Measurements from ENCODE around the gene MEGF11.

Gene MEGF11

GRCh38 chr15:66046751-66047150 lies 206.8 kb downstream of the MEGF11 start:
- DNase-seq = no peak

DNA sequence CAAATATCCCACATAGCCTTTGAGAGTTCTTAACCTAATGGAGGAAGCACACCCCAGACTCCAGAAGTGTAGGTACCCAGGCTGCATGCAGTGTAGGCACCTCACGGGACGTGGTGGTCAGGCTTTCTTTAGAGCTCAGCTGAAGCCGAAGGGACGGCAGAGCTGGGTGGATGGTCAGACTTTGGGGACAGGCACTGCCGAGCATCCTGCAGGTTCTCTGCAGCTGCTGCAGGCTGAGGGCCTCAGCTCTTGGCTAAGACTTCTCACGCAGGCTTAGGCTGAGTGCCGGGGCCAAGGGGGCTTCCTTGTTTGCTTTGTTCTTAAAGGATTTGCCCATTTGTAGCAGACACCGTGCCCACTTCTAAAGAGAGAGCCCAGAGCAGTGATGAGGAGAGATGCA lies 207.2 kb downstream of the MEGF11 start:
- DNase-seq = no peak

DNA sequence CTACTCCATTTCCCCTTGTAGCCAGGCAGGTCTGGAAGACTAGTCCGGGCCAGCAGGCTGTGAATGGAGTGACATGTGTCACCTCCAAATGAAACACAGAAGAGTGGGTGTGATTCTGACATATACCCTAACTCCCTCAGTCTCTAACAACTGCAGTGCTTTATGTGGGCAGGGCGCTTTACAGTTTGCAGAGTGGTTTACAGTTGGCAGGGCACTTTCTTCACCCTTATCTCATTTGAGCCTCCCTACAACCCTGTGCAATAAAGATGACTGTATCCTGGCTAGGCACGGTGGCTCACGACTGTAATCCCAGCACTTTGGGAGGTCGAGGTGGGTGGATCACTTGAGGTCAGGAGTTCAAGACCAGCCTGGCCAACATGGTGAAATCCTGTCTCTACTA lies 208.0 kb downstream of the MEGF11 start:
- DNase-seq = no peak

DNA sequence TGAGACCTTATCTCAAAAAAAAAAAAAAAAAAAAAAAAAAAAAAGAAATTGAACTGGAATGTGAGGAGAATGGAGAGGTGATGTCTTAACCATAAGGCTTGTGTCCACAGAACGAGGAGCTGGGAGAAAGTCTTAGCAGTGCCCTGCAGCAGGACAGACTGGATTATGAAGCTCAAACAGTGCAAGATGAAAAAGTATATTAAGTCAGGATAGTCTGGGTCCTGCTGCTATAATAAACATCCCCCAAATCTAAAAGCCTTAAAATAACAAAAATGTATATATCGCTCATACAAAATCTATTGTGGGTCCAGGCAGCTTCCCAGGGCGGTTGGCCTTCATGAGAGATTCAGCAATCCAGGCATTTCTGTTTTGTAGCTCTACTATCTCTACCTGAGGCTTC lies 208.7 kb downstream of the MEGF11 start:
- DNase-seq = no peak

GRCh38 chr15:66043264-66043663 lies 210.3 kb downstream of the MEGF11 start:
- no peak for DNase-seq

- no peak for DNase-seq
Observed at GRCh38 chr15:66042624-66043023, 210.9 kb downstream of the MEGF11 start.

- no peak for DNase-seq
Observed at GRCh38 chr15:66041276-66041675, 212.3 kb downstream of the MEGF11 start.

DNA sequence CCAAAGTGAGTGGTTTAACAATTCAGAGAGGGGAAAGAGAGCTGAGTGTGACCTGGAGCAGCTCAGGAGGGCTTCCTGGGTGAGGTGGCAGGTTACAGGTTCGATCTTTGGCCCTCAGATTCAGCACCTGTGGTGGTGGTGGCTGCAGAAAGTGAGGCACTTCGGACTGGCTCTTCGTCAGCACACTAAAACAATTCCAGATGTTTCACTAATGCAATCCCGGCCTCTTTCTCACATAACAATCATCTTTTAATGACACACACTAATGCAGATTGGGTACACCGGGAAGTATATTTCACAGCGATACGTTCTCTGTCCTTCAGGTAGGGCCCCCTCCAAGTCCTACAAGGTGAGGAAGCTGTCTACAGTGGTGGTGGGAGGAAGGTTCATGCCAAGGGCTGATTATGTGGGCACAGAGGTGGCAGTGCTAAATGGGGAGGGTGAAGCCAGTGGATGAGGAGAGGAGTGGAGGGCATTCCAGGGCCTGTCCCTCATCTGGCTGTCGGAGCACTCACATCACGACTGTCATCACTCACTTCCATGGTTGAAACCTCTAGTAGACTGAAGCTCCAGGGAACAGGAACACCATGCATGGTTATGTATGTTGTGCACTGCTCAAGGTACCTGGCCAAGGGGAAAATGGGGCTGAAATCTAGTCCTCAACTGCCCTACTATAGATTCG lies 213.2 kb downstream of the MEGF11 start:
- no peak for DNase-seq

DNA sequence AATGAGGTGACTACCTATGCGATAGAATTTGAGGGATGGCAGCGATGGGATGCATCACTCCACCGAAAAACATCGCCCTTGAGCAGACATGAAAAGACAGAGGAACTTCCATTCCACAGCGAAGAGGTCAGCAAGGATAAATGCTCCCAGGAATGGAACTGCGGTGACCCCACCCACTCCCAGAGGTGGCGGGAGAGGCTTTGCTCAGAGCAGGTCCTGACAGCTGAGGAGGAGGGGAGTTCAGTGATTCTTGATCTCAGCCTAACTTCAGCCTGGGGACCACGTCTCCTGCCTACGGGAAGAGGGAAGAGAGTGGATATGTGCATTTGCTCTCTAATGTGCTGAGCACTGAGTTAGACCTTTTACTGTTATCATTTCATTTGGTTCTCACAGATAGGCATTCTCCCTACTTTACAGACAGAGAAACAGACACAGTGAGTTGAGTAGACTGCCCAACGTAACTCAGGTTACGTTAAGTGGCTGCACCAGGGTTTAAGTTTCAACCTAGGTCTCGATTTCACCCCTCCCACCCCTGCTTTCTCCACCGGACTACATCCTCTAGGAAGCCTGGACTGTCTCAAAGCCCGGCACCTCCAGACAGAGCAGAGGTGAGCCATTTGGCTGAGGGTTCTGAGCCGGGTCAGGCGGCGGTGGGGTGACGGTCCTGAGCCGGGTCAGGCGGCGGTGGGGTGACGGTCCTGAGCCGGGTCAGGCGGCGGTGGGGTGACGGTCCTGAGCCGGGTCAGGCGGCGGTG lies 214.3 kb downstream of the MEGF11 start:
- no peak for DNase-seq

DNA sequence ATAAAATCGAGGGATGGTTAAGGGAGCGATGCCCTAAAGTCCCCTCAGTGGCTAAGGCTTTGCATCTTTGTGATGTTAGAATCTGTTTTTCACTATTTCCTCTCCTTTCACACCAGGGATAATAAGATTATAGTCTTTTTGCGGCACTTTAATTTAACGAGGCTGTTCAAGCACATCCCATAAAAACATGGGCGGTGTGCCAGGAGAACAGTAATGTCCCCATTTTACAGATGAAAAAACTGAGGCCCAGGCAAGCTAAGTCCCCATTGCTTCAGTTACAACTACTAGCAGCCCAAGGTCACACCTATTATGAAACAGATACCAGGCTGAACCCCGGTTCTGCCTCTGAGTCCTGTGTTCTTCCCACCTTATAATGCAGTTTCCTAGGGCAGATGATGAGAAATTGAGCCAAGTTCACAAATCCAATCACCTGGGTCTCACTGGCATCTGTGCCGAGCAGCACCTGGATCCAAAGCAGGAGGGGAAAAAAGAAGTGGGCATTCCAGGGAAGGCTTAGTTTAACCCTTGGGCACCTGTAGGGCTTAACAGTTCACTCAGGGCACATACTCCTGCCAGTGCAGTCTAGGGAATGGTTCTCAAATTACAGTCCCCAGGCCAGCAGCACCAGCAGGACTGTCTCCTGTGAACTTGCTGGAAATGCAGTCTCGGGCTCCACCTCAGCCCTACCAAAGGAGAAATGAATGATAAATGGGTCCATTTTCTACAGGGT lies 215.0 kb downstream of the MEGF11 start:
- DNase-seq = no peak

DNA sequence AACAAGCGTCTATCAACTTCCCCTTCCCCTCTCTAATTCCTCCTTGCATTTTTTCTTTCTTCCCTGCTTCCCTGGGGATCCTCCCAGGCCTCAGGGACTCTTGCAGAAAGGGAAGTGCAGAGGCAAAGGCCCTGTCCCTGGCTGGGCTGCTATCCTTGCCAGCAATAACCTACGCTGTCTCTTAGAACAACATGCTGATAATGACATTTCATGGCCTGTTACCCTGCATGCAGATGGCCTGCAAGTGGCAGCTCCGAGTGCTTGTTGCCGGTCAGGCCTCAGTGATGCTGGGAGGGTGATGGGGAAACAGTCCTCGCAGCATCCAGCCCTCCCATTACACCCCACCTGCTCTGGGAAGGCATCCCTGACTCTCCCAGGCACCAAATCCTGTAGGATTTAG lies 216.7 kb downstream of the MEGF11 start:
- DNase-seq = no peak

- DNase-seq = no peak
Observed at GRCh38 chr15:66035901-66036300, 217.6 kb downstream of the MEGF11 start.

DNA sequence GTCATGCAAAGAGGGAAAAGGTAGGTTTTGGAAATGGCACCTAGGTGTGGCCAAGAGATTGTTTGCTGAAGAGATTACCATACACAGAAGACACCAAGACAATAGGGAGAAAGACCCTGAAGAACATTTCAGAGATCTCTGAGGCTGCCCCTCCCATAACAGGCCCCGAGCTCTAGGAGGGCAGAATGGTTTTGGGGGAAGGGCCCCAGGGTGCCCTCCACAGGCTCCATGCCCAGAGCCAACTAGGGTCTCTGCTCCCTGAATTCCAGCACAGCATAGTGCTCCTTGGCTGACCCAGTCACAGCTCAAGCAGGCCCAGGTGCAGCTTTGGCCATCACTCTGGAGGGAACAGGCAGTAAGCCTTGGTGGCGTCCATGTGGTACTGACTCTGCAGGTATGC lies 220.4 kb downstream of the MEGF11 start:
- DNase-seq = no peak

DNA sequence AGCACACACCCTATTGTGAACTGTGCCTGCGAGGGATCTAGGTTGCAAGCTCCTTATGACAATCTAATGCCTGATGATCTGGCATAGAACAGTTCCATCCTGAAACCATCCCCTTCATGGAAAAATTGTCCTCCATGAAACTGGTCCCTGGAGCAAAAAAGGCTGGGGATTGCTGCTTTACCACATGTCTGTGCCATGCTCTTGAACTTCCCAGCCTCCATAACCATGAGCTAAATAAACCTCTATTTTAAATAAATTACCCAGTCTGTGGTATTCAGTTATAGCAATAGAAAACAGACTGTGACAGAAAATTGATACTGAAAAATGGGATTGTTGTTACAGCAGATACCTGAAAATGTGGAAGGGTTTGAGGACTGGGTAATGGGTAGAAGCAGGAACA lies 221.5 kb downstream of the MEGF11 start:
- no peak for DNase-seq

DNA sequence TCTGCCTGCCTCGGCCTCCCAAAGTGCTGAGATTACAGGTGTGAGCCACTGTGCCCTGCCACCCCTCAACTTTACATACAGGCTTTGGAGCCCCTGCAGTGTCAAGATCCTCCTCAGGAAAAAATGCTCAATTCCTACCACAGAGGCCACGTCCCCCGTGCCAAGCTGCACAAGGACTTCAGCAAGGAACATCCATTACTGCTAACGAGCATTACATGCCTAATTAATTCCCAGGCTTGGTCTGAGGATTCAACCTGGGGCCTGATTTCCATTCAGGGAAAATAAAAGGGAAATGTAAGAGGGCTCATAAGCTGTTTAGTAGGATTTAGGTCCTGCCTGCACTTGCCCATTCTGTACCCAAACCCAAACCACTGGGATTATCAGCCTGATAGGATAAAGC lies 222.9 kb downstream of the MEGF11 start:
- DNase-seq = no peak

- no peak for DNase-seq
Observed at GRCh38 chr15:66029650-66030049, 223.9 kb downstream of the MEGF11 start.

- no peak for DNase-seq
Observed at GRCh38 chr15:66027268-66027805, 226.2 kb downstream of the MEGF11 start.

GRCh38 chr15:66025972-66026371 lies 227.6 kb downstream of the MEGF11 start:
- no peak for DNase-seq

- DNase-seq = no peak
Observed at GRCh38 chr15:66025015-66025452, 228.5 kb downstream of the MEGF11 start.

- no peak for DNase-seq
Observed at GRCh38 chr15:66024116-66024515, 229.4 kb downstream of the MEGF11 start.

GRCh38 chr15:66023311-66023972 lies 230.1 kb downstream of the MEGF11 start:
- no peak for DNase-seq

DNA sequence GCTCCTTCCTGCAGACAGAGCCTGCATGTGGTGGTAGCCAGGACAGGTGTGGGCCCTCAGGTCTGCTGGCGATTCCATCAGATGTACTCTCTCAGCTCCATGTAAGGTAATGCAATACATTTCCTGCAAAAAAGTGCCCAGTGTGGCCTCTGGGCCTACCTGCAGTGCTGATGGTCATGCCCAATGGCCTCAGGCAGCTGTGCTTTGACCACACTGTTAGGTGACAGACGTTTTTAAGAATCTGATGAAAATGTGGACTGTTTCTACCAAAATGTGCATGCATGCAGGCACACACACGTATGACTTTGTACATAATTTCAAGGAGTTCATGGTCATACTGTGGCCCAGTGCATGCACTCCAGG lies 231.4 kb downstream of the MEGF11 start:
- no peak for DNase-seq

GRCh38 chr15:66021496-66022162 lies 231.9 kb downstream of the MEGF11 start:
- no peak for DNase-seq

Data from CD4-positive, alpha-beta T cell treated with Interleukin-17A for 4 hours (primary cell).